Kidney (tissue), 14 donors: ENCODE data around the gene ADD2. TPM values are rescaled to one million over a fixed set of nuclear protein-coding genes. Genes with fewer than 3 reads are reported as not detected.

Experiments
- DNase-seq, 5 donors: peaks; one replicate each; pipeline ENCODE4 v3.0.0-alpha.2; 2013 to 2020
- FAIRE-seq: peaks from 2 replicates; lab custom pipeline; 2012; peaks lifted over from hg19 to GRCh38; lab: Jason Lieb, UNC
- H3K27ac ChIP-seq, 2 donors: one replicate each; pipeline ENCODE4 v1.7.0; 2013; ENCODE audit warnings: low read depth in 2 of 2, low read length in 2 of 2, inconsistent platforms in 1 of 2
- H3K27me3 ChIP-seq: one replicate; pipeline ENCODE4 v1.7.1; 2013; ENCODE audit warnings: low read length, inconsistent platforms; ENCODE audit not compliant: control insufficient read depth, insufficient read depth
- H3K36me3 ChIP-seq, 3 donors: one replicate each; pipeline versions ENCODE4 v1.7.0 to v1.7.1; 2013; ENCODE audit warnings: low read length in 3 of 3, control low read depth in 1 of 3, inconsistent platforms in 1 of 3; ENCODE audit not compliant: insufficient read depth in 3 of 3, control insufficient read depth in 2 of 3
- H3K4me1 ChIP-seq, 3 donors: one replicate each; pipeline versions ENCODE4 v1.7.0 to v1.7.1; 2013; ENCODE audit warnings: low read length in 3 of 3, inconsistent platforms in 1 of 3, low read depth in 1 of 3; ENCODE audit not compliant: control insufficient read depth in 2 of 3, insufficient read depth in 2 of 3
- H3K4me3 ChIP-seq, 3 donors: one replicate each; pipeline versions ENCODE4 v1.7.0 to v1.8.1; 2013; ENCODE audit warnings: low read length in 3 of 3, control low read depth in 1 of 3, inconsistent platforms in 1 of 3
- H3K9ac ChIP-seq, 3 donors: one replicate each; pipeline versions ENCODE4 v1.7.0 to v1.7.1; 2013; ENCODE audit warnings: low read length in 3 of 3, control low read depth in 1 of 3, inconsistent platforms in 1 of 3
- H3K9me3 ChIP-seq, 3 donors: one replicate each; pipeline versions ENCODE4 v1.7.0 to v1.7.1; 2013; ENCODE audit warnings: low read length in 3 of 3, control low read depth in 1 of 3, inconsistent platforms in 1 of 3; ENCODE audit not compliant: control insufficient read depth in 2 of 3, insufficient read depth in 1 of 3
- CTCF ChIP-seq: IDR thresholded peaks from 3 replicates; pipeline ENCODE4 v1.5.1; 2012; ENCODE audit warnings: mild to moderate bottlenecking, moderate library complexity, borderline replicate concordance; ENCODE audit not compliant: insufficient read depth; ENCODE audit errors: extremely low read depth
- intact Hi-C: fragments of 100-400 bp; cut with DNase I; formaldehyde crosslinking; loops from one replicate; pipeline ENCODE4 v1.11.1; 2022
- polyA plus RNA-seq: library from polyadenylated mRNA; stranded (reverse); fragments of 350-450 nt; fragmentation: Illumina TruSeq; extraction: RNeasy Lipid Tissue Mini Kit (QIAGEN cat#74804); gene quantifications from one replicate; pipeline ENCODE4 v1.2.3, GENCODE V29; 2014; ENCODE audit warnings: low read depth, low replicate concordance; ENCODE audit not compliant: insufficient read depth
- total RNA-seq: library from RNA; stranded (reverse); fragmentation: NEBNext Ultra II Directional; extraction: Animal tissue kit (Norgen Biotek cat#: 25700); gene quantifications from one replicate; pipeline ENCODE4 v1.2.1, GENCODE V29; 2021
- donor health status: control.
- donor health status: control.
- donor health status: control.
- donor health status: control.
- donor health status: control.
- donor health status: DM: yes; HTN: yes; CAD: no.
- donor health status: Normal renal cell carcinoma (clear cell type).

ADD2 gene
- total and polyA plus RNA-seq, 2 donors from 2014 or later = 2.9 TPM; not detected in 1

DNA sequence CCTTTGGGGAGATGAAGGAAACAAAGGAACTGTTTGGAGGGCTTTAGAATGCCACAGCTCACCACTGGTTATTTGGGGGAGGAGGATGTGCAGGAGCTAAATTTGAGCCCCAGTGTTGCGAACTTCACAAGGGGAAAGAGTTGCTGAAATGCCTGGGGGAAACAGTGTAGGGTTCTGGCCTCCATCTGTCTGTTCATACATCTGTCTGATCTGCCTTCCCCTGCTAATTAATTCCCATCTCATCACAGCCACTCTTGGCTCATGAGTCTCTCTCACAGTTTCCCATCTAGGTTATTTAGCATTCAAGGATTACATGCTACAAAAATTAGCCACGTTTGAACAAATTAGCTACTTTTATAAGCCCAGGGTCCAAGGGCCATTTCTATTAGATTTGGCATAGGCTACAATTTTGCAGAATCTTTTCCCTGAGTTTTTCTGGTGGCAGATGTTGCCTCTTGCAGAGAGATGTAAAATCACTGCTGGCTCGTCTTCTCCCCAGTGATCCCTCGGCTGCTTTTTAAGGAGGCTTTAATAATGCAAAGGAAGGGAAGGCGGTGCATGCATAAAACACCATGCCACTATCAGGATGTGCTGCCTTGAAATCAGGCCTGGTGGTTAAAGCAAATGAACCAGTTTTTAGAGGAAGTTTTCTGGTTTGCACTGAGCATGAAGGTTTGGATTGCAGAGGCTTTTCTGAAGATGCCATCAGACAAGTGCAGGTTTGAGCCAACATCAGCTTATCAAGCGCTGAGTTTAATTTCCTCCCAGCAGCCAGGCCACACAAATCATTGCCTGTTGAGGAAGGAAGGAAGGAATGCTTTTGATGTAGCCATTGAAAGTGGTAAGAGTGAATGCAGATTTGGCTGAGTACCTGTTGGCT lies 35.0 kb downstream of the ADD2 start:
- H3K9ac ChIP-seq = no peak overlapping the region
- H3K27ac ChIP-seq = no peak overlapping the region
- FAIRE-seq (no peak), DNase-seq (peak in 3 of 5 donors; percentile 24 to 40 (median 40))
- intact Hi-C loops = no loop called here
- H3K4me3 ChIP-seq = no peak overlapping the region
- H3K27me3 ChIP-seq = no peaks in the 10 kb centered on the region
- no peaks in the 10 kb centered on the region for H3K9me3 ChIP-seq
- H3K36me3 ChIP-seq = no peaks in the 10 kb centered on the region
- no peaks in the 10 kb centered on the region for H3K4me1 ChIP-seq
- TF ChIP-seq CTCF = no peak

DNA sequence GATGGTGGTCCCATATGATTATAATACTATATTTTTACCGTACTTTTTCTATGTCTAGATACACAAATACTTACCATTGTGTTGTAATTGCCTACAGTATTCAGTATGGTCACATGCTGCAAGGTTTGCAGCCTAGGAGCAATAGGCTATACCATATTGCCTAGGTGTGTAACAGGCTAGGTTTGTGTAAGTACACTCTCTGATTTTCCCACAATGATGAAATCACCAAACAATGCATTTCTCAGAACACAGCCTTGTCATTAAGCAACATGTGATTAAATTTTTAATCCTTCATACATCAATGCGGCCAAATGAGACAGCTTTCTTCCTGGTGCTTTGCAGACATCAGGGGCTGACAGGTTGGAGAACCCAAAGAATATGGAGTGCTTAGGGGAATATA lies 37.3 kb downstream of the ADD2 start:
- TF ChIP-seq CTCF = no peak
- no peaks in the 10 kb centered on the region for H3K36me3 ChIP-seq
- FAIRE-seq = no peak
- no peak overlapping the region for H3K4me3 ChIP-seq
- no peaks in the 10 kb centered on the region for H3K9me3 ChIP-seq
- no peaks in the 10 kb centered on the region for H3K4me1 ChIP-seq
- H3K27me3 ChIP-seq = no peaks in the 10 kb centered on the region
- DNase-seq = no peak
- intact Hi-C loops = no loop called here
- no peak overlapping the region for H3K27ac ChIP-seq
- H3K9ac ChIP-seq = no peak overlapping the region

DNA sequence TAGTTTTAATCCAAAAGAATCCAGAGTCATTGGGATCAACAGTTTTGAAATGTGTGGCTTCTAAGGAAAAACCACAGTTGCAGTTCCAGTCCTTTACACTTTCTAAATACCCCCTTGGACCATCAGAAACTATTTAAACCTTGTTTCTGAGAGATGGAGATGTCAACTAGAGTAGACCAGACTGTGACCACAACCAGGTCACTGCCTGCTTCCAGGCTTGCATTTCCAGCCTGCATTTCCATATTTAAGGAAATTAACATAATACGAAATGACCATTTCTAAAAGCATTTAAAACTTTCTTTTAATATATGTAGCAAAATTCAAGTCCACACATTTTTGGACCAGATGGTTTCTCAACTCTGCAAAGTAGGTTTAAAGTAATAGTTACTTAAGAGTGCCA lies 38.4 kb downstream of the ADD2 start:
- FAIRE-seq (no peak), DNase-seq (no peak)
- no peak for TF ChIP-seq CTCF
- H3K9me3 ChIP-seq = no peaks in the 10 kb centered on the region
- H3K4me3 ChIP-seq = no peak overlapping the region
- intact Hi-C loops = no loop called here
- no peak overlapping the region for H3K27ac ChIP-seq
- no peak overlapping the region for H3K9ac ChIP-seq
- H3K27me3 ChIP-seq = no peaks in the 10 kb centered on the region
- no peaks in the 10 kb centered on the region for H3K4me1 ChIP-seq
- no peaks in the 10 kb centered on the region for H3K36me3 ChIP-seq
